Uterus (tissue), 4 donors: ENCODE data around the gene SSNA1. TPM values are rescaled to one million over a fixed set of nuclear protein-coding genes. Genes with fewer than 3 reads are reported as not detected.

ENCODE experiments used
- DNase-seq, 2 donors: peaks; one replicate each; pipeline ENCODE4 v3.0.0-alpha.2; 2019 to 2020
- H3K27ac ChIP-seq, 2 donors: fragments of 200-600 bp; sonication (generic); 1 replicate in 1 of 2; 2 replicates in 1 of 2; pipeline ENCODE4 v1.5.1; 2016 to 2018
- H3K27me3 ChIP-seq, 2 donors: fragments of 200-600 bp; sonication (generic); one replicate each; pipeline ENCODE4 v1.5.1; 2018 to 2019; ENCODE audit warnings: control low read depth in 1 of 2
- H3K36me3 ChIP-seq, 2 donors: fragments of 200-600 bp; sonication (generic); one replicate each; pipeline ENCODE4 v1.5.1; 2019; ENCODE audit warnings: control low read depth in 1 of 2
- H3K4me1 ChIP-seq, 2 donors: fragments of 200-600 bp; sonication (generic); one replicate each; pipeline ENCODE4 v1.5.1; 2018 to 2019; ENCODE audit warnings: control low read depth in 1 of 2
- H3K4me3 ChIP-seq, 2 donors: fragments of 200-600 bp; sonication (generic); 1 replicate in 1 of 2; 2 replicates in 1 of 2; pipeline ENCODE4 v1.5.1; 2018 to 2019; ENCODE audit warnings: mild to moderate bottlenecking in 1 of 2
- H3K9me3 ChIP-seq, 2 donors: fragments of 200-600 bp; sonication (generic); one replicate each; pipeline ENCODE4 v1.5.1; 2019; ENCODE audit warnings: control low read depth in 1 of 2
- CTCF ChIP-seq, 4 experiments: fragments of 200-600 bp in 2 of 4; fragments of 450-650 bp in 2 of 4; sonication (generic) in 2 of 4; IDR thresholded peaks; one replicate each; pipeline ENCODE4 v1.5.1; 2016 to 2019; ENCODE audit warnings: antibody characterized with exemption in 4 of 4, mild to moderate bottlenecking in 2 of 4, moderate library complexity in 1 of 4
- POLR2A ChIP-seq, 2 donors: fragments of 450-650 bp; IDR thresholded peaks; one replicate each; pipeline ENCODE4 v1.6.1; 2016; ENCODE audit warnings: antibody characterized with exemption in 2 of 2, mild to moderate bottlenecking in 1 of 2, moderate library complexity in 1 of 2
- intact Hi-C: fragments of 100-400 bp; cut with DNase I; formaldehyde crosslinking; loops from one replicate; pipeline ENCODE4 v1.15.1; 2023; ENCODE audit warnings: low total_unique reads
- total RNA-seq, 4 donors: library from RNA; depleted of rRNA in 3 of 4; stranded (reverse); fragments of >200 nt in 3 of 4; gene quantifications; one replicate each; pipeline versions ENCODE4 v1.1.0 to v1.2.4, GENCODE V29; 2014 to 2023
- donor health status: DM: yes; HTN: yes; CAD: no.

Gene SSNA1
- total RNA-seq, 4 donors from 2014 or later = 17.1 to 47.1 (median 40.6) TPM

- DNase-seq = no peak
- H3K36me3 ChIP-seq = no peaks in the 10 kb centered on the region
- intact Hi-C loops = loop anchor here (10.0 kb wide), 1 partner anchor 108 kb away; the partner anchor contains the start of gene DPP7
- TF ChIP-seq POLR2A (IDR thresholded peaks at IDR 0.05) (no peak), CTCF (IDR thresholded peaks at IDR 0.05) (no peak)
- peak within 1 kb of the TSS; percentile 58 to 63 for H3K4me3 ChIP-seq
- H3K27ac ChIP-seq = peak within 1 kb of the TSS; percentile 76 to 90
- H3K4me1 ChIP-seq = peaks cover 0 to 19% of the 10 kb centered on the region in 2 donors
- no peaks in the 10 kb centered on the region for H3K27me3 ChIP-seq
- no peaks in the 10 kb centered on the region for H3K9me3 ChIP-seq
Measured at GRCh38 chr9:137222190-137223077, 34.0 kb downstream of the SSNA1 start, which contains the start of gene RNF208. RNF208 (minus strand) TSS chr9:137222240; CDS start chr9:137221212, 1,028 bp downstream.

GRCh38 chr9:137223078-137223970 lies 34.8 kb downstream of the SSNA1 start:
- peak; percentile 13 to 67 for TF ChIP-seq POLR2A (IDR thresholded peaks at IDR 0.05)
- peak in 1 of 4 experiments; percentile 38 for TF ChIP-seq CTCF (IDR thresholded peaks at IDR 0.05)
- DNase-seq = peak; percentile 98 to 99
- Histone ChIP-seq H3K4me1 (peaks cover 0 to 13% of the 10 kb centered on the region in 2 donors), H3K4me3 (peak overlapping the region; percentile 58 to 63), H3K36me3 (no peaks in the 10 kb centered on the region), H3K9me3 (no peaks in the 10 kb centered on the region), H3K27ac (peak overlapping the region; percentile 76 to 90), H3K27me3 (peaks cover 3 to 4% of the 10 kb centered on the region in 2 donors)
- intact Hi-C loops = loop anchor here (10.0 kb wide), 1 partner anchor 109 kb away; the partner anchor contains the start of gene DPP7

- Histone ChIP-seq H3K4me1 (peaks cover 0 to 13% of the 10 kb centered on the region in 2 donors), H3K36me3 (no peaks in the 10 kb centered on the region), H3K27me3 (peaks cover 9 to 20% of the 10 kb centered on the region in 2 donors), H3K27ac (peak within 1 kb of the TSS; percentile 76 to 90), H3K4me3 (peak within 1 kb of the TSS; percentile 58 to 63), H3K9me3 (no peaks in the 10 kb centered on the region)
- intact Hi-C loops = loop anchor here (10.0 kb wide), 1 partner anchor 110 kb away; the partner anchor contains the start of gene DPP7
- TF ChIP-seq POLR2A (IDR thresholded peaks at IDR 0.05) (no peak), CTCF (IDR thresholded peaks at IDR 0.05) (no peak)
- no peak for DNase-seq
Measured at GRCh38 chr9:137224830-137225694, 36.6 kb downstream of the SSNA1 start, which contains the start of gene CYSRT1. CYSRT1 (plus strand) TSS chr9:137225174; CDS start chr9:137225622, 448 bp downstream.

- intact Hi-C loops = loop anchor here (10.0 kb wide), 1 partner anchor 111 kb away; the partner anchor contains the start of gene DPP7
- no peak for TF ChIP-seq POLR2A (IDR thresholded peaks at IDR 0.05)
- no peak for TF ChIP-seq CTCF (IDR thresholded peaks at IDR 0.05)
- H3K27ac ChIP-seq = no peak overlapping the region
- H3K4me3 ChIP-seq = no peak overlapping the region
- peaks cover 9 to 24% of the 10 kb centered on the region in 2 donors for H3K27me3 ChIP-seq
- H3K9me3 ChIP-seq = no peaks in the 10 kb centered on the region
- H3K4me1 ChIP-seq = peaks cover 0 to 13% of the 10 kb centered on the region in 2 donors
- no peak for DNase-seq
- no peaks in the 10 kb centered on the region for H3K36me3 ChIP-seq
Measured at GRCh38 chr9:137225699-137226331, 37.3 kb downstream of the SSNA1 start.
